ENCODE measurements around the gene CDS2.
"Not testable (repeated sequence)": the region's sequence is repeated elsewhere in the genome, so short reads cannot be mapped to it uniquely, and the experiment has no call there.

The CDS2 gene

GRCh38 chr20:5126512-5127203 is at the start of gene CDS2:
Gene CDS2 (plus strand): TSS chr20:5127008. CDS start chr20:5127093, 85 bp downstream.
- DNase-seq, result peak; percentile 100

DNA sequence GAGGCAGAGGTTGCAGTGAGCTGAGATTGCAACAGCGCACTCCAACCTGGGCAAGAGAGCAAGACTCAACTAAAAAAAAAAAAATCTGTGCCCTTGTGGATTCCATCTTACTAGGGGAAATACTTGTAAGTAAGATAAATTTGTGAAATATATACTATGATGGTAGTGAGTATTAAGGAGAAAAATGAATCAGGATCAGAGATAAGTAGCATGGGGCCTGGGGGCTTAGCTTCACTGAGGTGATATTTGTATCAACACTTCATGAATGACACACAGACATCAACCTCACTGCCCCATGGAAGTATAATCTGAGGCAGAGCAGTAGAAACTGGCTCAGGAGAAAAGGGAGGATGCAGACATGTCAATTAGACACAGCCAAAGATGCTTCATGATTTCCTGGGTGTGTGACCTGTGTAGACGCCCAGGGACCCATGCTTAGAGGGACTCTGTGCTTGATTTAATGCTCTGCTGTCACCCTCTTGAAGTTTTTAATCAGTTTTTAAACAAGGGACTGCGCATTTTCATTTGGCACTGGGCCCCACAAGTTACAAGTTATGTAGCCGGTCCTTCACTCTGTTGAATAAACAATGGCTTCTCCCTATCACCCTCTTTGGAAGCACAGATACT is 48.9 kb upstream of the CDS2 start:
- DNase-seq, result no peak

- DNase-seq, result peak; percentile 80
These were observed 48.3 kb upstream of the CDS2 start for GRCh38 chr20:5078399-5078958.

DNA sequence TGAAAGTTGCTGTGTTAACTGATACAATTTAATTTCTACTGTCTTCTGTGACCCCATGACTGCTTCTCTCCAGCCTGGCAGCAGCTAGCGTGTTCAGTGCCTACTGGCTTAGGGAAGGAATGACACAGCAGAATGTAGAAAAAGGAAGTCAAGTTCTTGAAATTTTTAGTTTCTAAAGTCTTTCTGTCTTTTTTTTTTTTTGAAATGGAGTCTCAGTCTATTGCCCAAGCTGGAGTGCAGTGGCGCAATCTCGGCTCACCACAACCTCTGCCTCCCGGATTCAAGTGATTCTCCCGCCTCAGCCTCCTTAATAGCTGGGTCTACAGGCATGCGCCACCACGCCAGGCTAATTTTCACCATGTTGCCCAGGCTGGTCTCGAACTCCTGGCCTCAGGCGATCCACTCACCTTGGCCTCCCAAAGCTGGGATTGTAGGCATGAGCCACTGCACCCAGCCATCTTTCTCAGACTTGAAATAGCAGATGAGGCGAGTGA is 46.4 kb upstream of the CDS2 start:
- DNase-seq, result no peak

- no peak for DNase-seq
These were observed 41.4 kb upstream of the CDS2 start for GRCh38 chr20:5085380-5085779.

GRCh38 chr20:5088688-5089087 is 38.1 kb upstream of the CDS2 start:
- no peak for DNase-seq

DNA sequence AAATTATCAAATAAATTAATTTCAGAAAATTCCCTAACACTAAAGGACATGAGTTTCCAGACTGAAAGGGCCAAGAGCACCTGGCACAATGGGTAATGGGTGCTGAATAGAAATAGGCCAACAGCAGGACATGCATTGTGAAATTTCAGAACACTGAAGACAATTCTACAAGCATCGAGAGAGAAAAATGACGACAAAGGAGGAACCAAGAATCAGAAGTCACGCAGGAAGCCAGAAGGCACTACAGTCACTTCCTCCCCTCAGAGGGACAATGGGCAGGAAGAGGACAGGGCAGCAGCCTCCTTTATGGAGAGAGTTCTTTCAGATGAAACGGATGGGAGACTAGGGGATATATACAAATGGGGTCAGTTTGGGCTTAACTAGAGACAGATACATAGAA is 36.6 kb upstream of the CDS2 start:
- DNase-seq, result no peak

DNA sequence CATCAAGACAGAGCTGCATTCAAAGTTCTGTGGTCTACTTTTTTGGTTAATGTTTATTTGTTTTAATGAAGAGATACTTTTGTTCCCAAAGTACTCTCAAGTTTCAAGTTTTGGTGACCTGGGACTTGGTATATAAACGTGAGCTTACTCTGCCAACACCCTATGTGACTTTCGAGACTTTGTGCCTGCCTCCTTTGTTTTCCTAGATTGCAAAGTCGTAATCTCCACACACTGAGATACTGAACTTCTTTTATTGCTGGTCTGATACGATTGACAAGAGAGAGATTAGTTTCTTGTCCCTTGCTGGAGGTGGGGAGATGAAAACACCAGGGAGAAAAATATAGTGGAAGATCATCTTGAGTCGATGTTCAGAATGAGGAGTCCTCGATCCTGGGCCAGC is 34.9 kb upstream of the CDS2 start:
- no peak for DNase-seq

DNA sequence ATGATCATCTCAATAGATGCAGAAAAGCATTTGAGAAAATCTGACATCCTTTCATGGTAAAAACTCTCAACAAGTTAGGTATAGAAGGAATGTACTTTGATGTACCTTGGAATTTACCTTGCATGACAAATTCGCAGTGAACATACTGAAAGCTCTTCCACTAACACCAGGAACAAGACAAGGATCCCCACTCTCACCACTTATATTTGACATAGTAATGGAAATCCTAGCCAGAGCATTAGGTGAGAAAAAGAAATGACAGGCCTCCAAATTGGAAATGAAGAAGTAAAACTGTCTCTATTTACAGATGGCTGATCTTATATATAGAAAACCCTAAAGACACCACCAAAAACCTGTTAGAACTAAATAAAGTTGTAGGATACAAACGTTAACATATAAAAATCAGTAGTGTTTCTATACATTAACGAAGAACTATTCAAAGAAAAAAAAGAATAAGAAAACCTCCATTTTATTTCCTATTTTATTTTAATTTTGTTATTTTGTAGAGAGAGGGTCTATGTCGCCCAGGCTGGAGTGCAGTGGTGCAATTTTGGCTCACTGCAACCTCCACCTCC is 34.0 kb upstream of the CDS2 start:
- DNase-seq, result no peak

DNA sequence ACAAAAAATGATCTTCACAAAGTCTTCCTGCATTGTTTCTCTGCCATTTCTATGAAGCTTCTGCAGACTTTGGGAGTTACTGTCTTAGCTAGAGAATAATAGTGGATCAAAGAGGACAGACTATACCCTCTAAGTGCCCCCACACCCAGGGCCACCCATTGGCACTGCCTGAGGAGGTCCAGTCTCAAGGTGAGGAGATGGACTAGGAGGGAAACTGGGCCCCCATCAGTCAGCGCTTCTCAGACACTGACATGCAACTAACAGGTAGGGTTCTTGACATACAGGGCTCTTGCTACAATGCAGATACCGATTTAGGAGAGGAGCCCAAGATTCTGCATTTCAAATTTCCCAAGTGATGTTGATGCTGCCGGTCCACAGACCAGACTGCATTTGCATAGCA is 31.4 kb upstream of the CDS2 start:
- peak; percentile 25 for DNase-seq

- peak; percentile 36 for DNase-seq
These were observed 30.9 kb upstream of the CDS2 start for GRCh38 chr20:5095931-5096330.

DNA sequence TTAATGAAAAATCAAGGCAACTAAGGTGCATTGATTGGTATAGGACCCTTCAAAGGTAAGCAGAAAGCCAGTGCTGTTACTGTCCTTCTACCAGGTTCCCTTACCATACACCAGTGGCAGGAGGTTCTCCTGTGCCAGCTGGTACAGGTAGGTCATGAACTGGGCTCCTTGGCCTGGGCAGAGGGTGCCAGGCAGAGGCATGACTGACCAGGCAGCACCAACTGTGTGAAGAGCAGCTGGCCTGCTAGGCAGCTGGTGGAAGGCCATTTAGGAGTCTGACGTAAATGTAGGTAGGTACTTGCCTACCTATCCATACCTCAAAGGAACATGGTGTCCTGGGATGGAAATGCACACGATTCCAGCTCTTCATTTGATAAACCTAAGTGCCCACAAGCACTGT is 30.3 kb upstream of the CDS2 start:
- no peak for DNase-seq

DNA sequence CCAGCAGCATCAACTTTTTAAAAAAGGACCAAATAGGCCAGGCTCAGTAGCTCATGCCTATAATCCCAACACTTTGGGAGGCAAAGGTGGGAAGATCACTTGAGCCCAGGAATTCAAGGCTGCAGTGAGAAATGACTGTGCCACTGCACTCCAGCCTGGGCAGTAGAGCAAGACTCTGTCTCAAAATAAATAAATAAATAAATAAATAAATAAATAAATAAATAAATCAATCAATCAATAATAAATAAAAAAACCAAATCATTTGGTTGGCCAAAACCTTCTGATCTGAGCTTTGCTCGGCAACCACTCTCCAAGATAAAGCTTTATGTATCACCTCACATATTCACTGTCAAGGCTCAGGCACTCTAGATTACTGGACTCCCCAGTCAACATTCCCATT is 27.8 kb upstream of the CDS2 start:
- DNase-seq, result not testable (repeated sequence)

DNA sequence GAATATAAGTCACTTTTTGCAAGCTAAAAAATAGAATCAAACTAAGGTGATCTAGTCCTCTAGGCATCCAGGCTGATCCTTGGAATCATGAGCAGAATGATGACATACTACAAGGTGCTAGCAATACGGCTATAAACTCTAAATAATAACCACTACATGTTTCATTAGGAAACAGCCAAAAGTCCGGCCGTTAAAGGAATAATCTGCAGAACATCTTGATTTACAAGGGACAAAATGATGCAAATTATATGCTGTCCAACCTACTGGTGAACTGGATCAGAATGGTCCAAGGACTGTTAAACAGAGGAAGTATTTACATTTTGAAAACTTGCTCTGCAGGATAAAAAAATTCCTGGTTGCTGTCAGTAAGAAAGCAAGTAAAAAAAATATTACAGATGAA is 26.9 kb upstream of the CDS2 start:
- not testable (repeated sequence) for DNase-seq

GRCh38 chr20:5100684-5101347 is 26.0 kb upstream of the CDS2 start:
- DNase-seq, result peak; percentile 89

GRCh38 chr20:5104479-5104878 is 22.3 kb upstream of the CDS2 start:
- no peak for DNase-seq

- no peak for DNase-seq
These were observed 17.5 kb upstream of the CDS2 start for GRCh38 chr20:5109276-5109675.

DNA sequence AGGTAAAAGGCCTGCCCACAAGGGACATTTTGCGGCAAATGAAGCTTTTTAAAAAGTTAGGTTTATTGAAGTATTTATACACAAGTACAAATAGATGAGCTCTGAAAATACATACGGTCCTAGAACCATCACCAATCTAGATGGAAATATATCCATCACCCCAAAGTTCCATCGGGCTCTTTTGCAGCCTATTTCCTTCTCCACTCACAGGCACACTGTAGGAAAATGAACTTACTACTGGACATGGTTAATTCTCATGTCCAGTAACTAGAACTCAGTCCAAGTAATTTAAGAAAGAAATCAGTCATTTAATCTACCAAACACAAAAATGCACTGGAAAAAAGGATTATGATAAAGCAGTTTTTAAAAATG is 13.2 kb upstream of the CDS2 start:
- DNase-seq, result no peak

DNA sequence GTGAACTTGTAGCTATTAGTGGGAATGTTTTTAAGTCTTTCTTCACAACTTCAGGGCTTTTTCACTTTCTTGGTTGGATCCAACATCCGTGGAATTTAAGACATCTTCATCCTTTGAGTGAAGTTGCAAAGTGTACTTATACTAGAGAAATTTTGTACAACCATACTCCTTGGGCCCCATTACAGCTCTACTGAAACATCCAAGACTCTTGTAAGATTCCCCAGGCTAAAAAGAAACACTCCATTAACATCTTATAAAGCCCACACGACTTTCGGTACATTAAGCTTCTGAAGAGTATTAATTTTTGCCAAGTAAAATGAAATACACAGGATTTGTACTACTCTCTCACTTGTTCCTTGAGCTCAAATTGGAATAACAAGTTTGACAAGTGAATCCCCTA is 12.4 kb upstream of the CDS2 start:
- DNase-seq, result no peak

GRCh38 chr20:5116875-5117274 is 9.9 kb upstream of the CDS2 start:
- DNase-seq, result no peak

- DNase-seq, result peak; percentile 61
These were observed 8.3 kb upstream of the CDS2 start for GRCh38 chr20:5118220-5119142.

DNA sequence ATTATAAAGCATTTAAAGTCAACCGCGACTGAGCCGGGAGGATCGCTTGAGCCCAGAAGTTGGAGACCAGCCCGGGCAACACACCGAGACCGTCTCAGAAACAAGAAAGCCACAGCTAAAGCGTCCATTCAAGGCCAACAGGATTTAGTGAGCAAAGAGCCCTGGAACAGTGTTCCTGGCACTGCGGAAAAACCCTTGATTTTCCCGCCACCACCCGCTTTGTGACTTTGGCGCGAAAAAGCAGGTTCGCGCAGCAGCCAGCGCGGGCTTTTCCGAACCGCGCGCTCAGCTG is 7.7 kb upstream of the CDS2 start:
- DNase-seq, result no peak

Data from activated CD8-positive, alpha-beta memory T cell treated with anti-CD3 and anti-CD28 coated beads, Interleukin-2, amount 50 U/mL, for 48 hours (primary cell).